Medulla oblongata (tissue), 1 donor: ENCODE measurements around the gene ADAT3.

Source experiments
- DNase-seq: peaks from one replicate; pipeline ENCODE4 v3.0.0-alpha.2; 2015; ENCODE audit errors: extremely low spot score

ADAT3 gene

DNA sequence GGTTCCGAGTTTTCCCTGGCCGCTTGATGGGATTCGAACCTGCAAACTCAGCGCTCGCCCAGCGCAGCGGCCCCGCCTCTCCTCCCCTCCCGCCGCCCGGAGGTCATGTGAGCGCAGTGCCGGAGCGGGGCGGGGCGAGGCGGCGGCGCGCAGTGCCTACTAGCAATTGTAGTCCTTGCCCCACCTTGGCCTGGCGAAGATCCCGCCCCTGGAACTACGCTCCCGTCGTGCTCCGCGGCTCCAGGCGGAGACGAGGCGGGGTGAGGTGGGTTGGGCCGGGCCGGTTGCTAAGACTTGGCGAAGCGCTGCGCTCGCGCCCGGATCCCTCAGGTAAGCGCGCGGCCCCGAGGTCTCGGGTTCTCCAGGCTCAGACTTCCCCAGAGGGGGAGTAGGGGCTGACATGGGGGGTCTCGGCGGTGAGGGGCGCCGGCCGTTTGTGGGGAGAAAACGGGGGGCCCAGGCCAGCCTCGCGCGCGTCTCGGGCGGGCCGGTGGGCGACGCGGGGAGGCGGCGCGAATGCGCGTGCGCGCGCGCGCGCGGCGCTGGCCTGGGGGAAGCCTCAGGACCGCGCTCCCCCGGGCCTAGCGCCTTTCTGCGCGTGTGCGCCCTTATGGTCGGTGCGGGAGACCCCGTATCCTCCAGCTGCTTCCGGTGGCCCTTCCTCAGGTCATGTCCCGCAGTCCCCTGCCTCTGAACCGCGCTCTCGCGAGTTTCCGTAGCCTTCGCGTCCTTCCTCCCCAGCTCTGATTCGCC, at the start of gene ADAT3, which contains the start of gene SCAMP4:
Gene ADAT3 (plus strand): TSS at position 290 of the 753 bp plus-strand sequence. CDS start 6,649 bp downstream, outside the sequence.
Gene SCAMP4 (plus strand): TSS at position 290 of the 753 bp plus-strand sequence. CDS start 9,621 bp downstream, outside the sequence.
- DNase-seq = peak; percentile 98

DNA sequence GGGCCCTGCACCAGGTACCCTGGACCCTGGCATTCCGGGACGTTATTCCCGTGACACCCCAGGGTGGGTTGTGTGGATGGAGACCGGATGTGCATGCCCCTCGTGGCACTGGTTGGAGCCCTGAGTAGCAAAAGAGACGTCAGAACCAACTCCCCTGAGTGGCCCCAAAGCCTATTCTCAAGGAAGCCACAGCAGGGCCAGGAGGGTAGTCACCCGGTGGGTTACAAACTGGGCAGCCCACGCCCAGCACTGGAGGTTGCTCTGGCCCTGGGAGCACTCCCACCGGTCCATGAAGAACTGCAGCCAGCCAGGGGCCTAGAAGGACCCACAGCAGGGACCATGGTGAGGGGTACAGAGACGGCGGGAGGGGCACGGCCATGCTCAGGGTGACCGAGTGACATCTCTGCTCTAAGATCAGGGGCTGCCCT, 49.4 kb upstream of the ADAT3 start:
- no peak for DNase-seq

GRCh38 chr19:1856345-1856697, 48.9 kb upstream of the ADAT3 start:
- DNase-seq = no peak

GRCh38 chr19:1856698-1857603, 48.2 kb upstream of the ADAT3 start:
- peak; percentile 68 for DNase-seq

- no peak for DNase-seq
Observed at GRCh38 chr19:1857648-1858326, 47.4 kb upstream of the ADAT3 start.

DNA sequence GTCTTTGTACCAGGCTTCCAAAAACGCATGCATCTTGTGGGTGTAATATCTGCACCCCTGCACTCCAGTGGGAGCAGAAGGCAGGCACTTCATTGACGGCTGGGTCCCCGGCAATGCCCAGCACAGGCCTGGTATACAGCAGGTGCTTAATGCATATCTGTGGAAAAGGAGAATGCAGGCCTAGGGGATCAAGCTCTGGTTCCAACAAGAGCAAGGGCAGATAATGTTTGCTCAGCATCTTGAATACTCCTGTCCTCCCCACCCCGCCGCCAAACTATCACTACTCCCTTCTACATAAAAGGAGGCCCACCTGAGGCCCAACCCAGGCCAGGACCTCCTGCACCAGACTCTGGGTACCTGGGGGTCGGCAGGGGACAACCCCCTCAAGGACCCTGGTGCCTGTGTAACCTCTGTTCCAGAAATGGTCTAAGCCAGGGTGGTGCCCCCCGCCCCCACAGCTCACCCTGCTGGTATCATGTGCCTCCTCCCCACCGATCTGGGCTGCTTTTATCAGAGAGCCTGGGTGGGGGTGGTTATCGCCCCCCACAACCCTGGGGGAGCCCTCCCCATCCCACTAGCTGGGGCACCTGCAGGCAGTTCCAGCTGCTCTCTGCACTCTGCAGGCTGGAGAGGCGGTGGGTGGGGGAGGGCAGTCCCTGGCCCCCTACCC, 46.7 kb upstream of the ADAT3 start:
- DNase-seq = no peak

- DNase-seq = no peak
Observed at GRCh38 chr19:1859331-1859781, 45.8 kb upstream of the ADAT3 start.

DNA sequence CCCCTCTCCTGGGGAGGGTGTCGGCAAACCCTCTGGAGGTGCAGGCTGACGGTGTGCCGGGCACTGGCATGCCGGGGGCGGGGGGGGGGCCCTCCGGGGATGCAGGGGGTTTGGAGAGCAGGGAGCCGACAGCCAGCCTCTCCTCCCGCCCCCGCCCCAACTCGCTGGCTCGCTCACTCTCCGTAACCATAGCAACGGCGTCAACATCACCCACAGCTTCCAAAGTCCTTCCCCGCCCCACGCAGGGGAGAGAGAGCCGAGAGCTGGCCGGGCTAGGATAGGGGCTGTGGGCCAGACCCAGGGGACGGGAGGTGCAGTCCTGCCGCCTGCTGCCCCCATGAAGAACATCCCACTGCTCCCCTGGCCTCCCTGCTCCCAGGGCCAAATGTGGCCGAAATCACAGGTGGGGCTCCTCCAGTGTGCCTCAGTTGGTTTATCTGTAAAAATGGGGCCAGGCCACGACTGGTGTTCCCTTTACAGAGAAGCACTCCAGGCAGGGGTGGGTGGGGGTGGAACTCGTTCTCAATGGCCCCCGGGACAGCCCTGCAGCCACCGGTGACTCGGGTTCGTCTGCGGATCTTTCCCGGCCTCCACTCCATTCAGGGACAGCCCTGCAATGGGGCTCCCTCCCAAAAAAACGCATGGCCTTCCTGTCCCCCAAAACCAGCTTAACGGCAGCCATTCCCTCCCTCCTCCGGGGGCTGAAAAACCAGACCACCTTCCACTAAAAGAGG, 45.0 kb upstream of the ADAT3 start:
- peak; percentile 60 for DNase-seq

DNA sequence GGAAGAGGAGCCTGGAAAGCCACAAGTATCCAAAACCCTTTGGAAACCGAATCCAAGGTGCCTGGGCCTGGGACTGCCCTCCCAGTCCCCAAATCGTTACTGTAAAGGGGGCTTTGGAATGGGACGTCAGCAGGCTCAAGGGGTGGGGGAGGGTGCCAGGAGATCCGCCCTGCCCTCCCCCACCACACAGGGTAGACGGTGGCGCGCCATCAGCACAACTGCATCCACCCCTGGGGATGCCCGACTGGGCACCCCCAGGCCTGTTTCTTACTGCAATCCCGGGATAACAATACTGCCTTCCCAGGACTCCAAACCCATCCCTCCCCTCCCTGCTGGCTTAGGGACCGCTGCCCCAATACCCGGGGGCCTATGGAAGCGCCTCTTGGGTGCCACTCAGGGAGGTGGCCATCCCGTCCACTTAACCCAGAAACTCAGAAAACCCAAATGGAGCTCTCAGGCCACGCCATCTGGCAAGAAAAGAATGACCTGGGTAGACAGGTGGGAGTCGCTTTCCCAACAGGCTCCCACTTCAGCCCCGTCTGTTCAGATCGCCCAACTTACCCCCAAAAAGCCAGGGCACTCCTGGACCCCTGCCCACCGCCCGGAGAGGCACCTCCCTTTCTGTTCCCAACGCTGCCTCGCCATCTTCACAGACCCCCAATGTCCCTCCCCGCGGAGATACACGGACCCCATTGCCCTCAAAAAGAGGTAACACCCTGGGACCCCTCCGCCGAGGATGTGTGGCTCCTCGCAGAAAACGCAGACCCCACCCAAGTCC, 44.2 kb upstream of the ADAT3 start:
- no peak for DNase-seq

- DNase-seq = no peak
Observed at GRCh38 chr19:1861599-1862031, 43.6 kb upstream of the ADAT3 start.

DNA sequence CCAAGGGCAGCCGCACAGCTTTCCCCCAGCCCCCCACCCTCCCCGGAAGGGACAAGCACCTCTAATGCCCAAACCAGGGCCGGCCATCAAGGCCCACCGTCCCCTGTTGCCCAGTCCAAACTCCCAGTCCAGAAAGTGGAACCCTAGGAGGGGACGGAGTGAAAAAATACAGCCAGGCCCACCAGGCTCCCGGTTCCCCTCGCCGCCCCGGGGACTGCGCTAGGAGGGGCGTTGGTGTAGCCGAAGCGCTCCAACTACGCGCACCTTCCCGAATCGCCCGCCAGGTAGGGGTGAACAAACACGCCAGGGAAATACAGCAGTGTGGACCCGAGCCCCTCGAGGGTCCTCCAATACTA, 43.2 kb upstream of the ADAT3 start:
- DNase-seq = no peak

DNA sequence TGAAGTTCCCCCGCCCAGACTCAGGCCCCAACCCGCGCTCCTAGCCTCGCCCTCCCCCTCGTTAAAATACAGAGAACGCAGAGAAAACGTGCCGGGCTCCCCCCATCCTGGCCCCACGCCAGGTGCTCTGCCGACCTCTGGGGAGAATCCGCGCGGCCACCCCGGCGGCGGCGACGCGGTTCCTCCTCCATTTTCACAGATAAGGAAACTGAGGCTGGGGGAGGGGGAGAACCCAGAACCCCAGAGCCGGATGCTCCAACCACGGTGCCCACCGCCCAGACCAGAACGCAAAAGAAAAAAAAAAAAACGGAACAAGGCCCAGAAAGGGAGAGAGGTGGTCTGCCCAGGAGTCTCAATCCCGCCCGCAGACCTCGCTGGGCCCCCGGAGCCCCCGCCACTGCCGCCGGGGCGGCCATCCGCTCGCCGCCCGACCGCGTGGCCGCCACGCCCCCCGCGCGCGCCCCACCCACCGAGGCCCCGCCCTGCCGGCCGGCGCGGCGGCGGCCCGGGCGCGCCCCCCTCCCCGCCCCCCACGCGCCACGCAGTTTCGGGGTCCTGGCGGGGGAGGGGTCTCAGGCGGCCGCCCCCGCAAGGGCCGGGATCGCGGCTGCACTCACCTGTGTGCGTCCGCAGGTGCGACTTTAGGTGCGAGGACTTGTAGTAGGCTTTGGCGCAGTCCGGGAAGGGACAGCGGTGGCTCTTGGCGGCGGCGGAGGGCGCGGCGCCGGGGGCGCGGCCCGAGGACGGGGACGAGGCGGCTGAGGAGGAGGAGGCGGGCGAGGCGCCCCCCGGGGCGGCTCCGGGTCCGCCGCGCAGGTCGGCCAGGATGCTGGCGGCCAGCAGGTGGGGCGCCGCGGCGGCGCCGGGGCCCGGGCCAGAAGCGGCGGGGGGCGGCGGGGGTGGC, 42.5 kb upstream of the ADAT3 start:
- no peak for DNase-seq

GRCh38 chr19:1863328-1863637, 41.9 kb upstream of the ADAT3 start, which contains the start of gene KLF16:
KLF16 (minus strand) TSS chr19:1863579; CDS start chr19:1863497, 82 bp downstream.
- DNase-seq = no peak

DNA sequence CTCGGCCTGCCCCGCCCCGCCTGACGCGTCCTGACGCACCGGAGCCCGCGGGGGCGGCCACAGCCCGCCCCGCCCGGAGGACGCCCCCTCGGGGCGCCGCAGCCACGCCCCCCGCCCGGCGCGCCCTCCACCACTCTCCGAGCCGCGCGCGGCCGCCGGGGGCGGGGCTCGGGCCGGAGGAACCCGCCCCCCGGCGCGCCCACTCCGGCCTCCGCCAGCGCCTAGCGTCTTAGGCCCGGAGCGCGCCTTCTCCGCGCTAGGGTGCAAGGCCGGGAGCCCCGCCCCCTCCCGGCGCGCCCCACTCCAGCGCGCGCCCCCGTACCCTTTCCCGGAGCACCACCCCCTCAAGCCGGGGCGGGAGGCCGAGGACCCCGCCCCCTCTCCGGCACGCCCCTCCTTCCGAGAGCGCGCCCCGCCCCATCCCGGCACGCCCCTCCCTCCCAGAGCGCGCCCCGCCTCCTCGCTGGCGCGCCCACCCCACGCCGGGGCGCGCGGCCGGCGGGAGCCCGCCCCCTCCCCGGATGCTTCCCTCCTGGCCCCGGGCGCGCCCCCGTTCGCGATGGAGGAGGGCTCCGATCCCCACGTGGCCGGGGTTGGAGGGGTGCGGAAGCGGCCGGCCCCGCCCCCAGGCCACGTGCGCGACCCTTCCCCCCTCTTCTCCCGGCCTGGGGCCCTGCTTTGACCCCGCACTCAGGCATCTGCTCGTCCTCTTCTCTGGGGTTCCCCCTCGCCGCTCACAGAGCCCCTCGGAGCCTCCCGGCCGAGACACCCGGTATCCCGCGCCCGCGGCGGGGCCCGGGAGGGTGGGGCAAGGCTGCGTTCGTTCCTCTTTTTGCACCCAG, 41.3 kb upstream of the ADAT3 start:
- peak; percentile 94 for DNase-seq

DNA sequence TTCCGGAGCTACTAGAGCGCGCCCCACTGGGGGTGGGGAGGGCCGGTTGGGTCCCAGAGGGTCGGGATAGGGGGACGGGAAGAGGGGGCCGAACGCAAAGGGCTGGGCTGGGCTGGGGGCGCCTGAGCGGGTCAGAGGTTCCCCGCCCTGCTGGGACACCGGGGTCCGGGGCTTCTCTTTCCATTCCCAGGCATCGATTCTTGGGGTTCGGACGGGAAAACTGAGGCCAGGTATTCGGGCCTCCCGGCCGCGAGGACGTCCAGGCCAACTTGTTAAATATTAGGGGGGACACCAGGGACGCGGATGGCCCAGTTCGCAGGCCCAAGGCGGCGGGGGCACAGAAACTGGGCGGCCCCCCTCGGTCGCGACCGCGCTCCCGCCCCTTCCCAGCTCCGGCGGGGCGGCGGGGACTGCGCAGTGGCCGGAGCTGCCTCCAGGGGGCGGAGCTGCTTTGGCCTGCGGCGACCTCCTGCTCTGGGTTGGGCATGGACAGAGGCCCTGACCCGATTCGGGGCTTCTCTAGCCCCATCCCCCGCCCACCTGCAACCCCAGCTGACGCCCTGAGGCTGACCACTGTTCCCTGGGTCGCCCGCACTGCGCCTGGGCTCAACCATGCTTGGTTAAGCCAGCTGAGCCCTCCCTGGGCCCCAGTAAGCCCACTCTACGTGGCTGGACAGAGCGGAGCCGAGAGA, 40.6 kb upstream of the ADAT3 start:
- peak; percentile 70 for DNase-seq

GRCh38 chr19:1865172-1866010, 39.8 kb upstream of the ADAT3 start:
- DNase-seq = no peak
